GM19025 (cell line): ENCODE data around the gene SLC26A2.
A peak's percentile ranks its signal among the peaks of the same experiment; 100 is the strongest.
"Not testable (repeated sequence)": the region's sequence is repeated elsewhere in the genome, so short reads cannot be mapped to it uniquely, and the experiment has no call there.

ENCODE experiments used
- ATAC-seq: cut with Tn5 transposase; IDR thresholded peaks from one replicate; pipeline ENCODE4 v1.9.1; 2021; ENCODE audit warnings: mild to moderate bottlenecking, low read depth, moderate library complexity; ENCODE audit not compliant: unreplicated experiment

SLC26A2 gene

DNA sequence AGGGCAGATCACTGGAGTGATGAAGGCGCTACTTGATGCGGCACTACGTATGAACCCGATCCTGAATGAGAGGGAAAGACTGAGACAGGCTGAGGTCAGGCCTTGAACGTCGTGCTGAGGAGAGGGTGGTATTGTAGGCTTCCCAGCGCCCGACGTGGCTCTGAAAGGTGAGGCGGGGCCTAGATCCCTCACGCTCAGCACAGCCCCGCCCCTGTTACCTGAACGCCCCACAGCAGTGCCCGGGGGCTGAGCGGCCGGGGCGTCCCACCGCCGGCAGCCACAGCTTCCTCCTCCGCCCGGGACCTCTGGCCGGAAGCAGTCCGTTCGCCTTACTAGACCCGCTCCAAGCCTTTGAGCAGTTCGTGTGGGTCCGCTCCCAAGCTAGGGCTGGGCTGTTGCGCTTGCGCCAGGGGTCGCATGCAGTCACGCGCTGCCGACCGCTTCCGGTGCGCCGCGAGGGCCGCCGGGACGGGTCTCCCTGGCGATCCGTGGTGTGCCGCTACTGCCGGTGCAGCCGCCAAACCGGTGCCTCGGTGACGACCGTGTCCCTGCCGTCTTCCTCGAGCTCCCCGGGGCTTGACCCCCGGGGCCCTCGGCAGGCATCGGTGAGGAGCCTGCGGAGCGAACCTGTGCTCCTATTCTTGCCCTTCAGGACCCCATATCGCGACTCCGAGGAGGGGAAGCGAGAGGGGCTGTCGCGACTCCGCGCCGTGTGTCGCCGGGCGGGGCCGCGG lies 39.9 kb downstream of the SLC26A2 start, which contains the start of the genes HMGXB3 and TIGD6:
Gene HMGXB3 (plus strand): TSS at position 484 of the 734 bp plus-strand sequence. CDS start 4,114 bp downstream, outside the sequence.
Gene TIGD6 (minus strand): TSS at position 399 of the 734 bp plus-strand sequence. CDS start 4,306 bp downstream, outside the sequence.
- peak; percentile 83 for ATAC-seq

DNA sequence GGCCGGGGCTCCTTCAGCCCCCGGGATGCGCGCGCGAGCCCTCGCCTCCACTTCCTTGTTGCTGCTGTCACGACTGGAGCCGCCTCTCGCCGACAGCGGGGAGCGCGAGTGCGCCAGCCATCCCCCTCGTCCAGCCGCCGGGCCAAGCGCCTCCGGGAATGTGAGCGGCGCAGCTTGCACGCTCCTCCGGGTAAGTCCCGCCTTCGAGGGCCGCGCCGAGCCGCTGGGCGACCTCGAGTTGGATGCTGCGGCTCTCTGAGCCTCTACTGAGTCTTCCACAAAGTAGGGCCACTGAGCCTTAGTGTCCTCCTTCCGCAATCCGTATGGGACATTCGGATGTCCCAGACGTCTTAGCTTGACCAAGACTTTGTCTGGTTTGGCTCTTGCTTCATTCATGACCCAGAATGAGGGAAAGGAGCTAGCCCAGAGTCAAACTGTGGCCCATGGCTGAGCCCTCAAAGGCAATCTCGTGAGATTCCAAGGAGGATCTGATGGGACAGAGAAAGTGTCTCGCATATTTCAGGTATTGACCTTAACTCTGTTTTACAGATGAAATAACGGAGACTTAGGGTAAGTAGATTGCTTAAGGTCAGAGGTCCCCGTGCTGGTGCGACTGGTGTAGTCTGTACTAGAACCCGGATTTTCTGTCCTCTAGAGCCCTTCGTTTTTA lies 40.6 kb downstream of the SLC26A2 start:
- ATAC-seq, result peak; percentile 1

DNA sequence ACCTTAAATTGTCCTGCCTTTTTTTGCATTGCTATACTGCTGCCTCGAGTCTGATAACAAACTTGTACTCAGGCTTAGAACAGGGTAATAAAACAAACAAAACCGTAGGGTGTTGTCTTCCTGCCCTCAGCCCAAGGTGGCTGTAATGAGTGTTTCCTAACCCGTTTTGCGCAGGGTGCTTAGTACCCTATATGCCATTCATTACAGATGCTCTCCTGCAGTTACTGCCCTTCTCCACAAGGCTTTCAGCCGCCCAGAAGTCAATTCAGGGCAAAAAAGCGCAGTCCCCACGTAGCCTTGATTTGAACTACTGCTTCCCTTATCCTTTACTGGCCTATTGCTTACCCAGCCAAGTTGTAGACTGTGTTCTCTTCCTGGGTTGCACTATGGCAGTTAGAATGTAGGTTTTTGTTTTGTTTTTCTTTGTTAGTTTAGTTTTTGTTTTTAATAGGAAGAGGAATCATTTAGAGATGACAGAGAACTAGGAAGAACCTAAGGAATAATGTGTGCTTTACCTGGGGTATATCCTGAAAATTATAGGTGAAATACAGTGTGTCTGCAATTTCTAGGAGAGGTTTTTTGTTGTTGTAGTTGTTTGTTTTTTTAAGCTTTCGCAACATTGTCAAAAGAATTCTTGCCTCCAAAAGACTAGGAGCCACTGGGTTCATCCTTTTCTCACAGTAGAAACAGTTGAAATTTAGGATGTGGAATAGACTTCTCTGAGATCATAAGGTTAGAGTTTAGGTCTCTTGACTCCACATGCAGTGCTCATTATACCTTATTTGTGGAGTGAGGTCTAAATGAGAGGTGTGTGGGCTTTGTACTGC lies 41.3 kb downstream of the SLC26A2 start:
- ATAC-seq, result peak; percentile 33

- no peak for ATAC-seq
Observed at GRCh38 chr5:150006318-150006717, 45.8 kb downstream of the SLC26A2 start.

GRCh38 chr5:150007050-150007449 lies 46.5 kb downstream of the SLC26A2 start:
- no peak for ATAC-seq

DNA sequence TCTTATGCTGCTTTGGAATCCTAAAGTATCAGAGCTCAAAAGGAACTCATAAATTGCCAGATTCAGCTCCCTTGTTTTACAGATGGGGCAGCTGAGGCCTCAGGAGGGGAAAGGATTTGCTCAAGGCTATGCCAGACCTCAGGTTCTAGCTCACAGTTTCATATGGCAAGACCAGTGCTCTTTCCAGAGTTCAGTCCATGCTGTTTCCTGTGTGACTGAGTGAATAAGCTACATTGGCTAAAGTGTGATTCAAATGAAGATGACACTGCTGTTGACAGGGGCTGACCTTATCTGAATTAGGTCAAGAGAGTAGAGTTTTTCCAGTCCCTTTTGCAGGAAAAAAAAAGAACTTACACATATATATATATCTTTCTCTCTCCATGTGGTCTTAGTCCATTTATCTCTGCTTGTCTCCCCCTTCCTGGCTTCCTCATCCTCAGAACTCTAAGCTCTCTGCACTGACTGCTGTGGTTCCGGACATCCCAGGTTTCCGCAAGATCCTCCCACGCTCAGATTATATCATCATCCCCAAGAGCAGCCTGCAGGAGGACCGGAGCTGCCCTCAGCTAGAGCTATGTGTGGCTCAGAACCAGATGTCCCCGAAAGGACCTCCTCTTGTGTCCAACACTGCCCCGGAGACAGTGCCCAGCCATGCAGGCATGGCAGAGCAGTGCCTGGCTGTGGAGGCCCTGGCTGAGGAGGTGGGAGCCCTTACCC lies 49.3 kb downstream of the SLC26A2 start:
- ATAC-seq, result no peak

DNA sequence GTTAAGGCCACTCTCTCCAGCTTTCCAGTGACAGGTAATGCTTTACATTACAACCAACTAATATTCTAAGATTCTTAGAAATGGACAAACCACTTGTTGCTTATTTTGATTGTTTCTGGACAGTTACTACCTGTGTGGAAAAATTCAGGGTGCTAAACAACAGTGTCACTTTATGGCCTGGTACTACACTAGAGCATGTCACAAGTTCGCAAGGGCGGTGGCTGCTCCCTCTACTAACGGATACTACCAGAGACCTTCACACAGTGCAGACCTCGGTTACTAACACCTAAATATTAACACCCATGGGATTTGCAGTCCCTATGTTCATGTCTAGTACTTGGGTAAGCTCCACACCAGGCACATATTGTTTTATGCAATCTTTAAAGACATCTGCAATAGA lies 53.4 kb downstream of the SLC26A2 start:
- no peak for ATAC-seq

DNA sequence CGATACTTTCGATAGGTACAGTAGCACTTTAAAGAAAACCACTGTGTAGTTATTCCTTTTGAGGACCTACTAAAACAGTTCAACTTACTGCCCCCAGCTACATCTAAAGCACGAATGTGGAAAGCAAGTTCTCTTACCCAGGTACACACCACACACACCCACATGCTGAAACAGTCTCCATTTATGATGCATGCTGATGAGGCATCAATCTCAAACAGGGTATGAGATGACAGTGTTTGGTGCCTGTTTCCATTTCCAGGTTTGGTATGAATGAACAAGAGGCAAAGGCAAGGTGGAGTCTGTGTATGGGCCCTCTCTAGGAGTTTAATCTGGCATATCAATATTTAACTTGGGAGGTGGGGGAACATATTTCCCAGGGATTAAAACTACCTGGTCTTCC lies 53.9 kb downstream of the SLC26A2 start:
- no peak for ATAC-seq

DNA sequence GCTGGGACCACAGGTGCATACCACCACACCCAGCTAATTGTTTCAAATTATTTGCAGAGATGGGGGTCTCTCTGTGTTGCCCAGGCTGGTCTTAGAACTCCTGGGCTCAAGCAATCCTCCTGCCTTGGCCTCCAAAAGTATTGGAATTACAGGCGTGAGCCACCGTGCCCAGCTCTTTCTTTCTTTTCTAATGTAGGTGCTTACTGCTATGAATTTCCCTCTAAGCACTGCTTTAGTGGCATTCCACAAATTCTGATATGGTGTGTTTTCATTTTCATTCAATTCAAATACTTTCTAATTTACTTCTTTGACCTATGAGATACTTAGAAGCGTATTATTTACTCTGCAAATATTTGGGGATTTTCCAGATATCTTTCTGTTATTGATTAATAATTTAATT lies 54.9 kb downstream of the SLC26A2 start:
- ATAC-seq, result no peak

- no peak for ATAC-seq
Observed at GRCh38 chr5:150016537-150016936, 56.0 kb downstream of the SLC26A2 start.

DNA sequence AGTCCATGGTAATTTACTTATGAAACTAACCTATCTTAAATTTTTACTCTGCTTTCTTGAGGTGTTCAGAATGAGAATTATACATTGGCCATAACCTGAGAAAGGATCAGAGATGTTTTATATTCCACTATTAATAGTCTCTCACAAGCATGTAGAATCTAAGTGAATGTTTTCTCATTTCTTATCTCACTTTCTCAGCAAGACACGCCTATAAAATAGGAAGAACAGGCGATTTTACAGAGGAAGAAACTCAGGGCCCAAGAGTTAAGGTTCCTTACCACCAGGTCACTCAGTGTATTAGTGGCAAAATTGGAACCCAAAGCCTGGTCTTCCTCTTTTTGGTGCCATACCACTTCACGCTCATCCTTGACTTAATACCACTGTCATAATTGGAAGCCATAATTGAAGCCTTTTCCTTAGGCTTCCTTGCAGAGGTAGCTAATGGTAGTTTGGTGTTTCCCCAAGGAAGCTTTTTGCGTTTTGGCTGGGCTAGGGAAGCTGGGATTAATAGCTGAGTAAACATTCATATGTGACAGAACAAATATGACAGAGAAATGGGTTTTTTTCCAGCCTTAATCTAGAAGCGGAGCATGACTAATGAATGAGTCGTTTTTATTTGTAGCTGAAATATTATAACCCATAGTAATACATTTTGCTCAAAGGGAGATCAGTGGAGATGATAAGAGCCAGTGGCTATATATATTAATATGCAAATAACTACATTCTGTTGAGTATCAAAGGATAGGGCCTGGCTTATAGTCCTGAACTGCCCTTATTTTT lies 56.9 kb downstream of the SLC26A2 start:
- no peak for ATAC-seq

GRCh38 chr5:150020249-150020648 lies 59.7 kb downstream of the SLC26A2 start:
- no peak for ATAC-seq

GRCh38 chr5:150021491-150022157 lies 61.1 kb downstream of the SLC26A2 start:
- no peak for ATAC-seq

DNA sequence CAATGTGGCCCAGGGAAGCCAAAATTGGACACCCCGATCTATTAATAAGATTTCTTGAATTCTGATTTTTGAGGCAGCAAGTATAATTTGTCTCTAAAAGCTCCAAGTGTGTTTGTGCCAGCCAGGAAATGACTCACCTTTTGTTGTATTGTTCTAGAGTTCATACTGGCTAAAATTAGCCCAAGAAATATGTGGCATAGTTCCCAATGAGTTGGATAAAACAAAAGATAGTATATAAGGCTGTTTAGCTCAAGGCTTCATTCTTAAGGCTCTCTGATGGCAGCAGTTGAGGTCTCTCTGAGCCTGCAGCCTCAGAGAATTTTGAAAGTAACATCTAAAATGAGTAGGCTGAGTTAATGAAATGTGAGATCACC lies 61.6 kb downstream of the SLC26A2 start:
- ATAC-seq, result no peak

DNA sequence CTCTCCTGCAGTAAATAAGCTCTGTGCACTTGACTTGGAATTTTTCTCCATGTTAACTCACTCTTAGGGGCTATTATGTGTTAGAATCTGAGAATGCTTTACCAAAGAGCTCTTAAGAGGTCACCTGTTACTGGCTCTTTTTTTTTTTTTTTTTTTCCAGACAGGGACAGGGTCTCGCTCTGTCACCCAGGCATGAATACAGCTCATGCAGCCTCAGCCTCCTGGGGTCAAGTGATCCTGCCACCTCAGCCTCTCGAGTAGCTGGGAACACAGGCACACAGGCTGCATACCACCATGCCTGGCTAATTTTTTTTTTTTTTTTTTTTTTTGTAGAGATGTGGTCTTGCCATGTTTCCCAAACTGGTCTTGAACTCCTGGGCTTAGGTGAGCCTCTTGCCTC lies 62.1 kb downstream of the SLC26A2 start:
- no peak for ATAC-seq

DNA sequence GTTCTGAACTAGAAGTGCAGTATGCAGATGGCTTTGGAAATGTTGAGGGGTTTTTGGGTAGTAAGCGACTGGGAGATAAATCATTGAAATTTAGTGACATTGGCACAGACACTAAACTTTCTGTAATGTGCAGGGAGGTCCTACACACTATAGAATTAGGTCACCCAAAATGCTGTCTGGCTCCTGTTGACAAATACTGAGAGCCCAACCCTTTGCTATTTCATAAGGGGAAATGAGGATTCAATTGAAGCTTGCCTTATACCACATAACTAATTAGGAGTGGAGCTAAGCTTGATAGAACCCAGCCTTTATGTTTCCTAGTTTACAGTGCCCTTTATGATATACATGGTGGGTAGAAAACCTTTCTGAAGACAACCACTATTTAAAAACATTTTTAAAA lies 62.6 kb downstream of the SLC26A2 start:
- no peak for ATAC-seq

DNA sequence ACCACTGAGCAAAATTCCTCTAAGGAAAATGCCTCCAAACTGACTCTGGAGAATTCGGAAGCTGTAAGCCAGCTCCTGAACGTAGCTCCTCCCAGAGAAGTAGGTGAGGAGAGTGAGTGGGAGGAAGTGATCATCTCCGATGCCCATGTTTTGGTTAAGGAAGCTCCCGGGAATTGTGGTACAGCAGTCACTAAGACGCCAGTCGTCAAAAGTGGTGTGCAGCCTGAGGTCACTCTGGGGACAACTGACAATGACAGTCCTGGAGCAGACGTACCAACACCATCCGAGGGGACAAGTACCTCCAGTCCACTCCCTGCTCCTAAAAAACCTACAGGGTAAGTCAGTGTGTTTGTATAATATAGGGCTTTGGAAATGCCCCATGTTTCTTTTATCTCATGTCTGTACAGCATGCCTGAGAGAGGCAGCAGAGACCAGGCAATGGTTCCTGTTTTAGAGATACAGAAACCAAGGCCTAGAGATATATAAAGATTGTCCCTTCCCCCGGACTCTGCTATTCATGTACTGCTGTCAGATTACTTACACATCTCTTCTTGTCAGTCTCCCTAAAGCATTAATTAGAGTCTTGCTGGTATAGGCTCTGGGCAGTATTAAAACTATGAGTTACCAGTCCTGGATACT lies 63.9 kb downstream of the SLC26A2 start:
- ATAC-seq, result no peak

GRCh38 chr5:150026682-150027172 lies 66.2 kb downstream of the SLC26A2 start:
- ATAC-seq, result no peak

DNA sequence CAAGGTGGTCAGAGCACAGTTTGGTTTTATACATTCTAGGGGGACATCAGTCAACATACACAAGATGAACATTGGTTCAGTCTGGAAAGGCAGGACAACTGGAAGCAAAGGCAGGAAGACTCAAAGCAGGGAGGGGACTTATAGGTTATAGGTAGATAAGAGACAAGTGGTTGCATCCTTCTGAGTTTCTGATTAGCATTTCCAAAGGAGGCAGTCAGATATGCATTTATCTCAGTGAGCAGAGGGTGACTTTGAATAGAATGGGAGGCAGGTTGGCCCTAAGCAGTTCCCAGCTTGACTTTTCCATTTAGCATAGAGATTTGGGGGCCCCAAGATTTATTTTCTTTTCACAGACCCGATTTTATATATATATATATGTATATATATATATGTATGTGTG lies 67.5 kb downstream of the SLC26A2 start:
- ATAC-seq, result not testable (repeated sequence)
